GM19395 (cell line): Measurements from ENCODE around the gene CDH4.

Experiments
- ATAC-seq: cut with Tn5 transposase; IDR thresholded peaks from one replicate; pipeline ENCODE4 v1.9.1; 2021; ENCODE audit warnings: mild to moderate bottlenecking, moderate library complexity; ENCODE audit not compliant: unreplicated experiment

CDH4 gene

GRCh38 chr20:61736001-61736635 is 484.1 kb downstream of the CDH4 start:
- no peak for ATAC-seq

GRCh38 chr20:61736751-61737310 is 484.8 kb downstream of the CDH4 start:
- ATAC-seq: no peak

GRCh38 chr20:61737346-61737745 is 485.3 kb downstream of the CDH4 start:
- no peak for ATAC-seq

- ATAC-seq: no peak
Measured at GRCh38 chr20:61737812-61738443, 485.9 kb downstream of the CDH4 start.

GRCh38 chr20:61738601-61739069 is 486.6 kb downstream of the CDH4 start:
- no peak for ATAC-seq

GRCh38 chr20:61739086-61739831 is 487.2 kb downstream of the CDH4 start:
- no peak for ATAC-seq

GRCh38 chr20:61739832-61740118 is 487.7 kb downstream of the CDH4 start:
- ATAC-seq: no peak

GRCh38 chr20:61742097-61742825 is 490.2 kb downstream of the CDH4 start:
- ATAC-seq: no peak

GRCh38 chr20:61743606-61744005 is 491.5 kb downstream of the CDH4 start:
- no peak for ATAC-seq

GRCh38 chr20:61744691-61745396 is 492.8 kb downstream of the CDH4 start:
- no peak for ATAC-seq

- ATAC-seq: no peak
Measured at GRCh38 chr20:61745397-61746146, 493.5 kb downstream of the CDH4 start.

- no peak for ATAC-seq
Measured at GRCh38 chr20:61746147-61746646, 494.1 kb downstream of the CDH4 start.

- no peak for ATAC-seq
Measured at GRCh38 chr20:61746781-61747180, 494.7 kb downstream of the CDH4 start.

GRCh38 chr20:61748376-61748775 is 496.3 kb downstream of the CDH4 start:
- ATAC-seq: no peak

GRCh38 chr20:61749406-61750075 is 497.5 kb downstream of the CDH4 start:
- ATAC-seq: no peak

GRCh38 chr20:61750093-61750492 is 498.0 kb downstream of the CDH4 start:
- ATAC-seq: no peak

- no peak for ATAC-seq
Measured at GRCh38 chr20:61752576-61752975, 500.5 kb downstream of the CDH4 start.

GRCh38 chr20:61753316-61753942 is 501.4 kb downstream of the CDH4 start:
- ATAC-seq: no peak
